K562 (cell line): ENCODE results near the gene AHI1. TPM values are rescaled to one million over a fixed set of nuclear protein-coding genes. Genes with fewer than 3 reads are reported as not detected.

Source experiments
- ARID1B ChIP-seq: fragments of 450-650 bp; IDR thresholded peaks from 2 replicates; pipeline ENCODE4 v1.6.1; 2016; ENCODE audit warnings: antibody characterized with exemption, mild to moderate bottlenecking, inconsistent platforms
- ARNT ChIP-seq, 2 experiments: fragments of 450-650 bp; IDR thresholded peaks; 2 replicates each; pipeline ENCODE4 v1.6.1; 2016; ENCODE audit warnings: mild to moderate bottlenecking in 1 of 2
- DDX20 ChIP-seq: fragments of 450-650 bp; IDR thresholded peaks from 2 replicates; pipeline ENCODE4 v1.6.1; 2016; ENCODE audit warnings: missing genetic modification characterization, low read depth, mild to moderate bottlenecking, missing compliant biosample characterization, moderate library complexity
- DNMT1 ChIP-seq: fragments of 450-650 bp; IDR thresholded peaks from 2 replicates; pipeline ENCODE4 v1.6.1; 2016; ENCODE audit warnings: antibody characterized with exemption, mild to moderate bottlenecking
- EP300 ChIP-seq: IDR thresholded peaks from 2 replicates; pipeline ENCODE4 v1.6.1; 2012; ENCODE audit warnings: low read length, improper control_type of control experiment
- FOSL1 ChIP-seq: fragments of 200-800 bp; sonication (Bioruptor generic); conservative IDR thresholded peaks from 2 replicates; pipeline ENCODE4 v1.6.1; 2016; ENCODE audit warnings: missing genetic modification characterization, missing compliant biosample characterization
- FUS ChIP-seq: fragments of 200-400 bp; formaldehyde crosslinking; optimal IDR thresholded peaks from 2 replicates; pipeline ENCODE3; 2017; ENCODE audit warnings: low read depth, low read length
- GTF2F1 ChIP-seq: IDR thresholded peaks from 2 replicates; pipeline ENCODE4 v1.6.1; 2011; ENCODE audit warnings: low read depth, low read length, improper control_type of control experiment
- HDAC2 ChIP-seq: fragments of 450-650 bp; IDR thresholded peaks from 2 replicates; pipeline ENCODE4 v1.6.1; 2016; ENCODE audit warnings: mild to moderate bottlenecking
- HNRNPLL ChIP-seq: fragments of 200-400 bp; formaldehyde crosslinking; IDR thresholded peaks from 2 replicates; pipeline ENCODE4 v1.6.1; 2017; ENCODE audit warnings: low read length, low read depth, mild to moderate bottlenecking; ENCODE audit not compliant: poor library complexity, severe bottlenecking
- JUNB ChIP-seq: fragments of 450-650 bp; formaldehyde crosslinking; conservative IDR thresholded peaks from 2 replicates; pipeline ENCODE4 v1.4.0; 2020; ENCODE audit warnings: mild to moderate bottlenecking
- KAT7 ChIP-seq: sonication (generic); formaldehyde crosslinking; IDR thresholded peaks from 2 replicates; pipeline ENCODE4 v1.8.0; 2022; ENCODE audit warnings: missing genetic modification reagents, mild to moderate bottlenecking, borderline replicate concordance
- KDM2B ChIP-seq: fragments of 250-450 bp; sonication (Bioruptor Pico); IDR thresholded peaks from 2 replicates; pipeline ENCODE4 v1.8.0; 2021; ENCODE audit warnings: mild to moderate bottlenecking, moderate library complexity
- KDM4B ChIP-seq, 2 experiments: fragments of 450-650 bp in 1 of 2; sonication (generic) in 1 of 2; IDR thresholded peaks; 2 replicates each; pipeline ENCODE4 v1.6.1; 2016 to 2017; ENCODE audit warnings: borderline replicate concordance in 2 of 2, antibody characterized with exemption in 1 of 2, low read depth in 1 of 2, mild to moderate bottlenecking in 1 of 2
- KLF10 ChIP-seq: fragments of 250-450 bp; sonication (Bioruptor Pico); IDR thresholded peaks from 2 replicates; pipeline ENCODE4 v1.6.1; 2021; ENCODE audit warnings: matching md5 sums
- KLF6 ChIP-seq: fragments of 250-450 bp; sonication (Bioruptor Pico); IDR thresholded peaks from 2 replicates; pipeline ENCODE4 v1.4.0; 2020; ENCODE audit warnings: mild to moderate bottlenecking, moderate library complexity, borderline replicate concordance
- NFE2 ChIP-seq: IDR thresholded peaks from 2 replicates; pipeline ENCODE4 v1.6.1; 2014; ENCODE audit warnings: antibody characterized with exemption, low read depth
- NFIC ChIP-seq: fragments of 450-650 bp; IDR thresholded peaks from 2 replicates; pipeline ENCODE4 v1.6.1; 2017; ENCODE audit warnings: mild to moderate bottlenecking, inconsistent platforms
- POLR2AphosphoS5 ChIP-seq: IDR thresholded peaks from 2 replicates; pipeline ENCODE4 v1.6.1; 2011; ENCODE audit warnings: mild to moderate bottlenecking, low read depth, low read length, moderate library complexity; ENCODE audit not compliant: control insufficient read depth, insufficient read depth
- RFX7 ChIP-seq: fragments of 250-450 bp; sonication (Bioruptor Pico); IDR thresholded peaks from 2 replicates; pipeline ENCODE4 v1.5.1; 2021; ENCODE audit warnings: mild to moderate bottlenecking
- SIN3A ChIP-seq, 2 experiments: fragments of 150-350 bp in 1 of 2; IDR thresholded peaks; 2 replicates each; pipeline ENCODE4 v1.6.1; 2011 to 2016; ENCODE audit warnings: borderline replicate concordance in 2 of 2, low read depth in 2 of 2, low read length in 2 of 2, mild to moderate bottlenecking in 2 of 2, moderate library complexity in 2 of 2; ENCODE audit not compliant: control insufficient read depth in 1 of 2
- TAF15 ChIP-seq: fragments of 200-400 bp; formaldehyde crosslinking; IDR thresholded peaks from 2 replicates; pipeline ENCODE4 v1.6.1; 2017; ENCODE audit warnings: mild to moderate bottlenecking, low read depth, low read length, moderate library complexity
- TAL1 ChIP-seq: fragments of 450-650 bp; IDR thresholded peaks from 2 replicates; pipeline ENCODE4 v1.6.1; 2016; ENCODE audit warnings: mild to moderate bottlenecking
- TFAM ChIP-seq: fragments of 250-450 bp; sonication (Bioruptor Pico); conservative IDR thresholded peaks from 2 replicates; pipeline ENCODE4 v1.5.0; 2021; ENCODE audit warnings: mild to moderate bottlenecking, moderate library complexity
- ZNF217 ChIP-seq: sonication (generic); formaldehyde crosslinking; IDR thresholded peaks from 2 replicates; pipeline ENCODE4 v1.8.0; 2022; ENCODE audit warnings: mild to moderate bottlenecking, missing genetic modification reagents
- ZNF316 ChIP-seq: fragments of 450-650 bp; IDR thresholded peaks from 2 replicates; pipeline ENCODE4 v1.6.1; 2016
- polyA plus RNA-seq, 8 experiments: library from polyadenylated mRNA; depleted of rRNA in 4 of 8; stranded (reverse) in 5 of 8; unstranded in 3 of 8; fragments of >200 nt; fragmentation: Nextera tagmentation in 2 of 8; fragmentation: Illumina TruSeq in 1 of 8; extraction: Ambion mirVana in 2 of 8; extraction: Trizol in 1 of 8; gene quantifications; 2 replicates each; pipeline versions ENCODE4 v1.2.1 to v1.2.3, GENCODE V29; 2011 to 2014; ENCODE audit warnings: inconsistent platforms in 1 of 8, missing spikeins in 1 of 8
- total RNA-seq, 7 experiments: library from RNA; depleted of rRNA in 6 of 7; stranded (reverse); fragments of >200 nt in 6 of 7; fragmentation: Illumina TruSeq in 2 of 7; extraction: Trizol in 2 of 7; gene quantifications; 2 replicates each; pipeline versions ENCODE4 v1.2.1 to v1.2.3, GENCODE V29; 2011 to 2021; ENCODE audit warnings: low replicate concordance in 1 of 7
- TF ChIP-seq, protein P1 (sequence below), 2 experiments: fragments of 150-350 bp in 1 of 2; IDR thresholded peaks; 2 replicates each; pipeline ENCODE4 v1.6.1; 2012 to 2016; ENCODE audit warnings: low read depth in 2 of 2, low read length in 2 of 2, mild to moderate bottlenecking in 1 of 2, moderate library complexity in 1 of 2
- TF ChIP-seq, protein P2 (sequence below): fragments of 250-450 bp; sonication (Bioruptor Pico); IDR thresholded peaks from 2 replicates; pipeline ENCODE4 v1.9.0; 2021; ENCODE audit warnings: mild to moderate bottlenecking

AHI1 gene
- total and polyA plus RNA-seq, 9 of the 15 experiments (the other 6 are each of a cell fraction or from before 2014, with no cell fraction given) = 24.7 to 54.9 (median 32.2) TPM

DNA sequence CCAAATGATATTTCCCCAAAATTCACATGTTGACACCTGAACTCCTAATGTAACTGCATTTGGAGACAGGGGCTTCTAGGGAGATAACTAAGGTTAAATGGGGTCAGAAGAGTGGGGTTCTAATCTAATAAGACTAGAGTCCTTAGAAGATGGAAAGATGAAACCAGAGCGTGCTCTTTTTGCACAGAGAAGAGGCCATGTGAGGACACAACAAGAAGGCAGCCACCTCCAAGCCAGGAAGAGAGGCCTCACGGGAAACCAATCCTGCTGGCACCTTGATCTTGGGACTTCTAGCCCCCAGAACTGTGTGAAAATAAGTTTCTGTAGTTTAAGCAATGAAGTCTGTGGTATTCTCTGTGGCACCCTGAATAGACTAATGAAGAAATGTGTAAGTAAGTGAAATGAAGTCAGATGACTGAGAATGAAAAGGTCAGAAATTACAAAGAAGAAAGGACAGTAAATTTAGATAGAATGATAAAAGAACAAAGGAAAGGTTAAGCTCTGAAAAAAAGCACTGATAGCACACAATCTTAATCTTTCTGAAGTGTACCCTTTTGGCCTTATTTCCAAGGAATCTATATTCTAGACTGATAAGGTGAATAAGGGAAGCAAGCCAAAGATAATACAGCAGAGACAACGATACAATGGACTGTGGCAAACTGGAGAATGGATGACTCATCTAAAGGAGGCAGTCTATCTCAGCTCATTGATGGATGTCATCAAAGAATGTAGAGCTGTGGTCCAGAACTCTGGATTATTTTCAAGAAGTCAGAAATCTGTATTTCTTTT lies 206.1 kb downstream of the AHI1 start (continued):
- TF ChIP-seq KAT7 (CRISPR knock-in tag) (no peak), TFAM (CRISPR knock-in tag) (no peak), KLF6 (CRISPR knock-in tag) (no peak), GTF2F1 (no peak), TAF15 (no peak), ARNT (IDR thresholded peaks at IDR 0.05) (peak in 1 of 2 experiments; percentile 40; a peak in 1 of 4 replicates), TAL1 (no peak; the same call in 1 of the 2 replicates), DNMT1 (no peak), KDM2B (CRISPR knock-in tag) (no peak), DDX20 (0 out of 2 replicates have a peak, but pooled peaks have one; percentile 25), NFE2 (peak; percentile 69), FUS (no peak), RFX7 (no peak), HDAC2 (peak; percentile 77; the same call in 1 of the 2 replicates), HNRNPLL (no peak), NFIC (peak; percentile 84), POLR2AphosphoS5 (no peak), SIN3A (IDR thresholded peaks at IDR 0.05; ENCODE audit: borderline replicate concordance in 2 of 2, control insufficient read depth in 1 of 2, low read depth in 2 of 2, low read length in 2 of 2) (no peak), KDM4B (IDR thresholded peaks at IDR 0.05; ENCODE audit: borderline replicate concordance in 2 of 2, low read depth in 1 of 2) (no peak), ARID1B (peak; percentile 82), EP300 (peak; percentile 74), JUNB (CRISPR knock-in tag) (peak; percentile 90), ZNF217 (CRISPR knock-in tag) (no peak), FOSL1 (tag) (peak; percentile 97), KLF10 (no peak), ZNF316 (peak; percentile 77)
- TF ChIP-seq, protein P1, sequence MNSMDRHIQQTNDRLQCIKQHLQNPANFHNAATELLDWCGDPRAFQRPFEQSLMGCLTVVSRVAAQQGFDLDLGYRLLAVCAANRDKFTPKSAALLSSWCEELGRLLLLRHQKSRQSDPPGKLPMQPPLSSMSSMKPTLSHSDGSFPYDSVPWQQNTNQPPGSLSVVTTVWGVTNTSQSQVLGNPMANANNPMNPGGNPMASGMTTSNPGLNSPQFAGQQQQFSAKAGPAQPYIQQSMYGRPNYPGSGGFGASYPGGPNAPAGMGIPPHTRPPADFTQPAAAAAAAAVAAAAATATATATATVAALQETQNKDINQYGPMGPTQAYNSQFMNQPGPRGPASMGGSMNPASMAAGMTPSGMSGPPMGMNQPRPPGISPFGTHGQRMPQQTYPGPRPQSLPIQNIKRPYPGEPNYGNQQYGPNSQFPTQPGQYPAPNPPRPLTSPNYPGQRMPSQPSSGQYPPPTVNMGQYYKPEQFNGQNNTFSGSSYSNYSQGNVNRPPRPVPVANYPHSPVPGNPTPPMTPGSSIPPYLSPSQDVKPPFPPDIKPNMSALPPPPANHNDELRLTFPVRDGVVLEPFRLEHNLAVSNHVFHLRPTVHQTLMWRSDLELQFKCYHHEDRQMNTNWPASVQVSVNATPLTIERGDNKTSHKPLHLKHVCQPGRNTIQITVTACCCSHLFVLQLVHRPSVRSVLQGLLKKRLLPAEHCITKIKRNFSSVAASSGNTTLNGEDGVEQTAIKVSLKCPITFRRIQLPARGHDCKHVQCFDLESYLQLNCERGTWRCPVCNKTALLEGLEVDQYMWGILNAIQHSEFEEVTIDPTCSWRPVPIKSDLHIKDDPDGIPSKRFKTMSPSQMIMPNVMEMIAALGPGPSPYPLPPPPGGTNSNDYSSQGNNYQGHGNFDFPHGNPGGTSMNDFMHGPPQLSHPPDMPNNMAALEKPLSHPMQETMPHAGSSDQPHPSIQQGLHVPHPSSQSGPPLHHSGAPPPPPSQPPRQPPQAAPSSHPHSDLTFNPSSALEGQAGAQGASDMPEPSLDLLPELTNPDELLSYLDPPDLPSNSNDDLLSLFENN (IDR thresholded peaks at IDR 0.05; ENCODE audit: low read depth in 2 of 2, low read length in 2 of 2) = no peak
- TF ChIP-seq, protein P2, sequence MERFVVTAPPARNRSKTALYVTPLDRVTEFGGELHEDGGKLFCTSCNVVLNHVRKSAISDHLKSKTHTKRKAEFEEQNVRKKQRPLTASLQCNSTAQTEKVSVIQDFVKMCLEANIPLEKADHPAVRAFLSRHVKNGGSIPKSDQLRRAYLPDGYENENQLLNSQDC (CRISPR knock-in tag) = no peak
